ENCODE results near the gene ADGRL2.

GRCh38 chr1:81760477-81761097 is 40.1 kb upstream of the ADGRL2 start:
- peak; percentile 64 for TF ChIP-seq CTCF (conservative IDR thresholded peaks at IDR 0.05; ENCODE audit: low read depth, low read length)
- TF ChIP-seq EZH2phosphoT487 (IDR thresholded peaks at IDR 0.05; ENCODE audit: borderline replicate concordance, low read length), result no peak
- no peak for TF ChIP-seq EZH2 (IDR thresholded peaks at IDR 0.05; ENCODE audit: low read length, unreplicated experiment)

Measured in PC-3 (cell line).